Measurements from ENCODE around the gene FHIT. TPM values are rescaled to one million over a fixed set of nuclear protein-coding genes. Genes with fewer than 3 reads are reported as not detected.

Gene FHIT
- total RNA-seq, 1 donor from 2014 or later, result 16.1 TPM

- H3K27ac Mint-ChIP-seq, result peak overlapping the region; percentile 9
- no peak for TF ChIP-seq CTCF (IDR thresholded peaks at IDR 0.05; ENCODE audit: unreplicated experiment)
- no peak overlapping the region for H3K4me3 Mint-ChIP-seq (ENCODE audit: low read depth)
- H3K9me3 Mint-ChIP-seq (ENCODE audit: low read depth), result no peaks in the 10 kb centered on the region
- no peaks in the 10 kb centered on the region for H3K36me3 Mint-ChIP-seq (ENCODE audit: insufficient read depth)
- no peaks in the 10 kb centered on the region for H3K4me1 Mint-ChIP-seq (ENCODE audit: low read depth)
- no peak for DNase-seq (ENCODE audit: low spot score, unreplicated experiment)
- H3K27me3 Mint-ChIP-seq, result no peaks in the 10 kb centered on the region
Measured at GRCh38 chr3:60176614-60177013, 1074.6 kb downstream of the FHIT start.

- H3K9me3 Mint-ChIP-seq (ENCODE audit: low read depth), result no peaks in the 10 kb centered on the region
- TF ChIP-seq CTCF (IDR thresholded peaks at IDR 0.05; ENCODE audit: unreplicated experiment), result no peak
- H3K36me3 Mint-ChIP-seq (ENCODE audit: insufficient read depth), result no peaks in the 10 kb centered on the region
- no peaks in the 10 kb centered on the region for H3K4me1 Mint-ChIP-seq (ENCODE audit: low read depth)
- no peak overlapping the region for H3K4me3 Mint-ChIP-seq (ENCODE audit: low read depth)
- no peaks in the 10 kb centered on the region for H3K27me3 Mint-ChIP-seq
- no peak overlapping the region for H3K27ac Mint-ChIP-seq
- no peak for DNase-seq (ENCODE audit: low spot score, unreplicated experiment)
Measured at GRCh38 chr3:60175680-60176079, 1075.6 kb downstream of the FHIT start.

GRCh38 chr3:60169755-60170154, 1081.5 kb downstream of the FHIT start:
- TF ChIP-seq CTCF (IDR thresholded peaks at IDR 0.05; ENCODE audit: unreplicated experiment), result no peak
- no peaks in the 10 kb centered on the region for H3K4me1 Mint-ChIP-seq (ENCODE audit: low read depth)
- no peak for DNase-seq (ENCODE audit: low spot score, unreplicated experiment)
- no peaks in the 10 kb centered on the region for H3K27me3 Mint-ChIP-seq
- H3K36me3 Mint-ChIP-seq (ENCODE audit: insufficient read depth), result no peaks in the 10 kb centered on the region
- H3K4me3 Mint-ChIP-seq (ENCODE audit: low read depth), result no peak overlapping the region
- H3K27ac Mint-ChIP-seq, result no peak overlapping the region
- no peaks in the 10 kb centered on the region for H3K9me3 Mint-ChIP-seq (ENCODE audit: low read depth)

GRCh38 chr3:60167186-60167585, 1084.1 kb downstream of the FHIT start:
- Mint-ChIP-seq H3K27ac (no peak overlapping the region), H3K27me3 (no peaks in the 10 kb centered on the region), H3K4me1 (ENCODE audit: low read depth) (no peaks in the 10 kb centered on the region), H3K9me3 (ENCODE audit: low read depth) (no peaks in the 10 kb centered on the region), H3K36me3 (ENCODE audit: insufficient read depth) (no peaks in the 10 kb centered on the region), H3K4me3 (ENCODE audit: low read depth) (no peak overlapping the region)
- TF ChIP-seq CTCF (IDR thresholded peaks at IDR 0.05; ENCODE audit: unreplicated experiment), result no peak
- no peak for DNase-seq (ENCODE audit: low spot score, unreplicated experiment)

GRCh38 chr3:60160822-60161748, 1090.2 kb downstream of the FHIT start:
- peaks cover 3% of the 10 kb centered on the region for H3K4me1 Mint-ChIP-seq (ENCODE audit: low read depth)
- H3K9me3 Mint-ChIP-seq (ENCODE audit: low read depth), result no peaks in the 10 kb centered on the region
- H3K36me3 Mint-ChIP-seq (ENCODE audit: insufficient read depth), result no peaks in the 10 kb centered on the region
- H3K27me3 Mint-ChIP-seq, result no peaks in the 10 kb centered on the region
- H3K4me3 Mint-ChIP-seq (ENCODE audit: low read depth), result no peak overlapping the region
- TF ChIP-seq CTCF (IDR thresholded peaks at IDR 0.05; ENCODE audit: unreplicated experiment), result no peak
- DNase-seq (ENCODE audit: low spot score, unreplicated experiment), result no peak
- no peak overlapping the region for H3K27ac Mint-ChIP-seq
